HL-60 (cell line): ENCODE measurements around the gene LETM1.

Experiments used
- CTCF ChIP-seq: IDR thresholded peaks from one replicate; pipeline ENCODE4 v1.5.1; 2011; ENCODE audit warnings: low read length, control low read depth, inconsistent platforms; ENCODE audit not compliant: insufficient read depth
- GABPA ChIP-seq: IDR thresholded peaks from 2 replicates; pipeline ENCODE4 v1.6.1; 2012; ENCODE audit warnings: low read depth
- POLR2AphosphoS5 ChIP-seq: IDR thresholded peaks from 2 replicates; pipeline ENCODE4 v1.6.1; 2012; ENCODE audit warnings: low read depth
- REST ChIP-seq: IDR thresholded peaks from 2 replicates; pipeline ENCODE4 v1.6.1; 2012; ENCODE audit warnings: low read depth; ENCODE audit not compliant: insufficient replicate concordance
- SPI1 ChIP-seq: IDR thresholded peaks from 2 replicates; pipeline ENCODE4 v1.6.1; 2012; ENCODE audit warnings: low read depth, mild to moderate bottlenecking, borderline replicate concordance

- no peak for TF ChIP-seq CTCF
- no peak for TF ChIP-seq POLR2AphosphoS5
- no peak for TF ChIP-seq SPI1
- no peak for TF ChIP-seq GABPA
- TF ChIP-seq REST = no peak
Measured at GRCh38 chr4:1903035-1903434, 47.1 kb upstream of the LETM1 start.
